Heart left ventricle (tissue), 16 donors: ENCODE results near the gene NAB2. TPM values are rescaled to one million over a fixed set of nuclear protein-coding genes. Genes with fewer than 3 reads are reported as not detected.

ENCODE experiments used
- ATAC-seq, 4 donors: fragments of 200-7000 bp; cut with Tn5 transposase; one replicate each; pipeline ENCODE4 v1.9.1; 2020 to 2022; ENCODE audit warnings: moderate library complexity in 4 of 4, mild to moderate bottlenecking in 3 of 4, moderate number of reproducible peaks in 1 of 4
- DNase-seq, 5 donors: peaks; one replicate each; pipeline ENCODE4 v3.0.0-alpha.2; 2020
- H3K27ac ChIP-seq, 12 donors: fragments of 200-600 bp; sonication (generic) in 4 of 12; one replicate each; pipeline versions ENCODE4 v1.5.0 to v1.8.0; 2016 to 2022; ENCODE audit warnings: mild to moderate bottlenecking in 2 of 12
- H3K27me3 ChIP-seq, 9 donors: fragments of 200-600 bp; sonication (generic) in 2 of 9; one replicate each; pipeline versions ENCODE4 v1.5.1 to v1.8.0; 2016 to 2022; ENCODE audit warnings: mild to moderate bottlenecking in 3 of 9
- H3K36me3 ChIP-seq, 9 donors: fragments of 200-600 bp; sonication (generic) in 2 of 9; one replicate each; pipeline versions ENCODE4 v1.5.0 to v1.8.0; 2018 to 2022; ENCODE audit warnings: mild to moderate bottlenecking in 2 of 9
- H3K4me1 ChIP-seq, 12 donors: fragments of 200-600 bp; sonication (generic) in 4 of 12; one replicate each; pipeline versions ENCODE4 v1.5.0 to v1.8.0; 2016 to 2022; ENCODE audit warnings: mild to moderate bottlenecking in 3 of 12
- H3K4me3 ChIP-seq, 12 donors: fragments of 200-600 bp; sonication (generic) in 4 of 12; one replicate each; pipeline versions ENCODE4 v1.5.0 to v1.8.0; 2017 to 2022; ENCODE audit warnings: mild to moderate bottlenecking in 9 of 12, moderate library complexity in 4 of 12
- H3K9me3 ChIP-seq, 12 donors: fragments of 200-600 bp; sonication (generic) in 4 of 12; one replicate each; pipeline versions ENCODE4 v1.5.0 to v1.8.0; 2016 to 2022; ENCODE audit warnings: mild to moderate bottlenecking in 1 of 12
- POLR2A ChIP-seq, 2 donors: fragments of 450-650 bp; IDR thresholded peaks; one replicate each; pipeline ENCODE4 v1.6.1; 2017; ENCODE audit warnings: antibody characterized with exemption in 2 of 2, mild to moderate bottlenecking in 2 of 2, moderate library complexity in 2 of 2
- WGBS, 4 donors: extraction: QIAGEN DNeasy Blood & Tissue Kit in 2 of 4; methylation state at CpG; one replicate each; pipeline versions ENCODE4 v1.1.5 to v1.1.7; 2013 to 2018; 5-methylcytosine and 5-hydroxymethylcytosine counted together
- intact Hi-C, 10 donors: fragments of 100-400 bp; cut with DNase I; formaldehyde crosslinking; loops; one replicate each; pipeline versions ENCODE4 v1.11.1 to v1.14.2; 2022
- long read RNA-seq, 3 donors: library from polyadenylated mRNA; unstranded; transcript quantifications; one replicate each; pipeline ENCODE4 v2.0.0, GENCODE V29; 2020 to 2021
- polyA plus RNA-seq, 2 donors: library from polyadenylated mRNA; stranded (reverse); fragments of 200-250 nt; gene quantifications; one replicate each; pipeline ENCODE4 v1.2.3, GENCODE V29; 2013
- total RNA-seq, 9 donors: library from RNA; depleted of rRNA in 2 of 9; stranded (reverse); fragments of >200 nt in 2 of 9; fragmentation: NEBNext Ultra II Directional in 3 of 9; extraction: Animal tissue kit (Norgen Biotek cat#: 25700) in 3 of 9; gene quantifications; one replicate each; pipeline versions ENCODE4 v1.1.0 to v1.2.4, GENCODE V29; 2016 to 2023
- TF ChIP-seq, protein P1 (sequence below), 12 donors: fragments of 200-600 bp; sonication (generic) in 4 of 12; IDR thresholded peaks; one replicate each; pipeline versions ENCODE4 v1.5.0 to v1.8.0; 2018 to 2022; ENCODE audit warnings: antibody characterized with exemption in 12 of 12, mild to moderate bottlenecking in 5 of 12
- donor health status: ischemic (EF 13 %, LVEDD 7.1; RV severe dilation, severe dysfunction).
- donor health status: healthy with polysubstance abuse.
- donor health status: DM: no; HTN: yes; CAD: no.
- donor health status: DM: no; HTN: no; CAD: no.
- donor health status: ischemic (EF 25% LVEDD 6.9; RV normal size, moderate dysfunction).
- donor health status: ischemic (EF 25% LVEDD 5.7; RV mildly dilated, moderate dysfunction).
- donor health status: healthy.
- donor health status: DM: yes; HTN: yes; CAD: no.
- donor health status: ischemic (EF 35%, LVEDD 5.7; RV mildly dilated, moderate dysfunction).
- donor health status: nonischemic (EF 11% LVEDD 7.7; RV severe dilation, severe dysfunction).
- donor health status: DM: yes; HTN: yes; CAD: no.
- donor health status: PGD.
- donor health status: ischemic (EF 29% LVEDD 5.4; RV normal size, mild dysfunction).
- donor health status: nonischemic (EF 23%, LVEDD 6.1; RV moderate dilation, normal function).

The NAB2 gene, protein sequence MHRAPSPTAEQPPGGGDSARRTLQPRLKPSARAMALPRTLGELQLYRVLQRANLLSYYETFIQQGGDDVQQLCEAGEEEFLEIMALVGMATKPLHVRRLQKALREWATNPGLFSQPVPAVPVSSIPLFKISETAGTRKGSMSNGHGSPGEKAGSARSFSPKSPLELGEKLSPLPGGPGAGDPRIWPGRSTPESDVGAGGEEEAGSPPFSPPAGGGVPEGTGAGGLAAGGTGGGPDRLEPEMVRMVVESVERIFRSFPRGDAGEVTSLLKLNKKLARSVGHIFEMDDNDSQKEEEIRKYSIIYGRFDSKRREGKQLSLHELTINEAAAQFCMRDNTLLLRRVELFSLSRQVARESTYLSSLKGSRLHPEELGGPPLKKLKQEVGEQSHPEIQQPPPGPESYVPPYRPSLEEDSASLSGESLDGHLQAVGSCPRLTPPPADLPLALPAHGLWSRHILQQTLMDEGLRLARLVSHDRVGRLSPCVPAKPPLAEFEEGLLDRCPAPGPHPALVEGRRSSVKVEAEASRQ
- 10 to 100 TPM in 8 of 9 donors, 1 to 10 TPM in 1; 8.7 to 20.3 (median 11.8) TPM for total RNA-seq
- polyA plus RNA-seq = 10 to 100 TPM; 10.7 to 30.1 TPM
- long read RNA-seq, donor 1, partial matches to known transcripts = 3 of 8 reads
- long read RNA-seq, donor 1, other reads (novel, unspliced or antisense) = 0 of 8 reads
- long read RNA-seq, donor 2, partial matches to known transcripts = 5 of 6 reads
- long read RNA-seq, donor 2, other reads (novel, unspliced or antisense) = 0 of 6 reads
- long read RNA-seq, donor 3, partial matches to known transcripts = 2 of 6 reads
- long read RNA-seq, donor 3, other reads (novel, unspliced or antisense) = 0 of 6 reads

DNA sequence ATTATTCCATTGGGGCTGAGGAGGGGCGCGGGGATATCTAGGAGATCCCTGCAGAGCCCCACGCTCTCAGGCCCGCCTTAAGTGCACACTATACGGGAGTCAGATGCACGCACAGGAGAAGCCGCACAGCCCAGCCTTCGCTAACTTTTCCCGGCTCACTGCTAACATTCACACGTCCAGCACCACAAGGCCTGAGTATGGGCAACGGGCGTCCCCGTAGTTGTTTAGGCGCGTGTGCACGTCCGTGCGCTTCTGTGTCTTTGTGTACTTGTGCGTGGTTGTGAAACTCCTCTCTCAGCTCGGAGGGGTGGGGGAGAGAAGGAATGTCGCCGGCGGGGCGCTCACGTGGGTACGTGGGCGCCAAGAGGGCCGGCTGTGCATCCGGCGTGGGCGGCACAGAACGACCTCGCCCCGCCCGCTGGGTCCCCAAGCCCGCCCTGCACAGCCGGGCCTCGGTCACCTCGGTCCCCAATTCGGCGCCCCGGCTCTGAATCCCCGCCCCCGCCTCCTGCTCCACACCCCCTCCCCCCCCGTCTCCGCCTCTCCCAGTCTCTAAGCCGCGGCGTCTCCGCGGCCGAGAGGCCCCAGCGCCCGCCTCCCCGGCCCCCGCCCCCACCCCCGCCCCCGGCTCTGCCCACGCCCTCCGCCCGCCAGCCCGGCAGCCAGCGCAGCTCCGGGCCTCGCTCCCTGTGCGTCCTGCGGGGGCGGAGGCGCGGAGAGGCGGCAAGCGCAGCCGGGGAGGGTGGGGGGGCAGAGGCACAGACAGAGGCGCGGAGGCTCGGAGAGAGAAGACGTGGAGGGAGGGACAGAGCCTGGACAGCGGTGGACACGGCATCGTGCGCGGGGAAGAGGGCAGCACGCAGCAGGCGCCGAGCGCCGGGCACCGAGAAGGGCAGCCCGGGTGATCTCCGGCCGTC lies at the start of gene NAB2:
NAB2 (plus strand) TSS at position 761 of the 917 bp plus-strand sequence. CDS start 158 bp downstream, outside the sequence.
- peak; percentile 77 to 87 (median 81) for ATAC-seq
- peak; percentile 97 to 98 (median 98) for DNase-seq
- WGBS, 4 donors = 0 to 1% (median 0%) methylated on average over 38 to 91 of the region's 91 CpGs

DNA sequence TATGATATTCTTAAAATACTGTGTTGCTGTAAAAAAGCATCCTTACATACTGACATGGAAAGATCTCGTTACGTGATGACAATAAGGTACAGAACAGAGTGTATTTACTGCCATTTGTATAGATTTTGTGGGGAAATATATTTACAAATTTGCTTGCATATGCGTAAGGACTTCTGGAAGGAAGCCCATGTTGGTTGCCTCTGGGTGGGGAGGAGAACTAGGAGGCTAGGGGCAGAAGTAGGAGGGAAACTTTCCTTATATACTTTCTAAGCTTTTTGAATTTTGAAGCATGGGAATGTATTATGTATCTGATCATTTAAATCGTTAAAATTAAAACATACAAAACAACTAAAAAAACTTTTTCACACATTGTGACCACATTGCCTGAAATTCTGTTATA lies 48.7 kb upstream of the NAB2 start:
- Histone ChIP-seq H3K9me3 (no peaks in the 10 kb centered on the region), H3K4me3 (no peak overlapping the region), H3K4me1 (no peaks in the 10 kb centered on the region), H3K27ac (no peak overlapping the region), H3K36me3 (no peaks in the 10 kb centered on the region), H3K27me3 (peaks cover 0 to 7% (median 0%) of the 10 kb centered on the region in 9 donors)
- WGBS, 4 donors = 89 to 94% (median 90%) methylated on average over 4 of the region's 4 CpGs
- no peak for DNase-seq
- intact Hi-C loops = no loop called here
- no peak for ATAC-seq
- no peak for TF ChIP-seq POLR2A (IDR thresholded peaks at IDR 0.05)
- TF ChIP-seq, protein P1, sequence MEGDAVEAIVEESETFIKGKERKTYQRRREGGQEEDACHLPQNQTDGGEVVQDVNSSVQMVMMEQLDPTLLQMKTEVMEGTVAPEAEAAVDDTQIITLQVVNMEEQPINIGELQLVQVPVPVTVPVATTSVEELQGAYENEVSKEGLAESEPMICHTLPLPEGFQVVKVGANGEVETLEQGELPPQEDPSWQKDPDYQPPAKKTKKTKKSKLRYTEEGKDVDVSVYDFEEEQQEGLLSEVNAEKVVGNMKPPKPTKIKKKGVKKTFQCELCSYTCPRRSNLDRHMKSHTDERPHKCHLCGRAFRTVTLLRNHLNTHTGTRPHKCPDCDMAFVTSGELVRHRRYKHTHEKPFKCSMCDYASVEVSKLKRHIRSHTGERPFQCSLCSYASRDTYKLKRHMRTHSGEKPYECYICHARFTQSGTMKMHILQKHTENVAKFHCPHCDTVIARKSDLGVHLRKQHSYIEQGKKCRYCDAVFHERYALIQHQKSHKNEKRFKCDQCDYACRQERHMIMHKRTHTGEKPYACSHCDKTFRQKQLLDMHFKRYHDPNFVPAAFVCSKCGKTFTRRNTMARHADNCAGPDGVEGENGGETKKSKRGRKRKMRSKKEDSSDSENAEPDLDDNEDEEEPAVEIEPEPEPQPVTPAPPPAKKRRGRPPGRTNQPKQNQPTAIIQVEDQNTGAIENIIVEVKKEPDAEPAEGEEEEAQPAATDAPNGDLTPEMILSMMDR (IDR thresholded peaks at IDR 0.05) = no peak

More for the DNA sequence above, at the start of gene NAB2:
- H3K9me3 ChIP-seq = no peaks in the 10 kb centered on the region
- peaks cover 0 to 31% (median 26%) of the 10 kb centered on the region in 9 donors for H3K36me3 ChIP-seq
- H3K27ac ChIP-seq = peak within 1 kb of the TSS; percentile 93 to 100 (median 99)
- no peaks in the 10 kb centered on the region for H3K27me3 ChIP-seq
- TF ChIP-seq, protein P1 (IDR thresholded peaks at IDR 0.05) = no peak
- peak in 1 of 2 donors; percentile 60 for TF ChIP-seq POLR2A (IDR thresholded peaks at IDR 0.05)
- H3K4me1 ChIP-seq = peaks cover 0 to 71% (median 43%) of the 10 kb centered on the region in 12 donors
- intact Hi-C loops = loop anchor here in 3 of 10 donors (1.0 to 2.0 kb wide), 3 partner anchors 22 to 23 kb away; partner anchors contain the start of gene STAT6 (in 2 of the 3)
- H3K4me3 ChIP-seq = peak within 1 kb of the TSS; percentile 52 to 97 (median 81)

DNA sequence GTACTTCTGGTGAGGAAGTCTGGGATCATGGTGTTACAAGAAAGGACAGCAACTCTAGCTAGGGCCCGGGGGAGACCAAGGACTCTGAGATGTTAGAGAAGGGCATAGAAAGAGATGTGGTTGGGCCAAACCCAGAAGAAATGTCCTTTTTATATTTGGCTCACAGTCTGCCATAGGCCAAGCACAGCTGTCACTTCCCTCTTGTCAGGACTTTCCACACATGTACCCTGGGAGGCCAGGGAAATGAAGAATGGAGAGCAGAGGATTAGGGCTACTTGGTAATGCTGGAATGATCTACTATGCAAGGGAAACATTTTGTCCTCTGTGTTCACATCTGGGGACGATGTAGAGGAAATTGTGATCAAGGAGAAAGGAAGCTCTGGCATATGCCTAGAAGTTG lies 48.2 kb upstream of the NAB2 start:
- WGBS, 4 donors = 47 to 64% (median 61%) methylated on average over 2 of the region's 2 CpGs
- Histone ChIP-seq H3K9me3 (no peaks in the 10 kb centered on the region), H3K36me3 (no peaks in the 10 kb centered on the region), H3K4me1 (peaks cover 0 to 4% (median 0%) of the 10 kb centered on the region in 12 donors), H3K27ac (no peak overlapping the region), H3K4me3 (no peak overlapping the region), H3K27me3 (peaks cover 0 to 10% (median 0%) of the 10 kb centered on the region in 9 donors)
- ATAC-seq (peak in 1 of 4 donors; percentile 37), DNase-seq (no peak)
- no peak for TF ChIP-seq POLR2A (IDR thresholded peaks at IDR 0.05)
- TF ChIP-seq, protein P1 (IDR thresholded peaks at IDR 0.05) = no peak
- intact Hi-C loops = no loop called here
